GM12878 (cell line): Measurements from ENCODE around the gene ZNRF3.

Experiments
- CEBPB ChIP-seq, 2 experiments: fragments of 150-350 bp in 1 of 2; IDR thresholded peaks; 2 replicates each; pipeline ENCODE4 v1.6.1; 2012 to 2014; ENCODE audit warnings: low read depth in 2 of 2, low read length in 2 of 2, borderline replicate concordance in 1 of 2, inconsistent platforms in 1 of 2
- CHD2 ChIP-seq: IDR thresholded peaks from 2 replicates; pipeline ENCODE4 v1.6.1; 2011; ENCODE audit warnings: low read depth, low read length, improper control_type of control experiment, borderline replicate concordance
- EP300 ChIP-seq, 2 experiments: fragments of 150-350 bp in 1 of 2; IDR thresholded peaks; 2 replicates each; pipeline ENCODE4 v1.6.1; 2011 to 2012; ENCODE audit warnings: low read depth in 2 of 2, low read length in 2 of 2, borderline replicate concordance in 1 of 2, improper control_type of control experiment in 1 of 2, inconsistent platforms in 1 of 2; ENCODE audit not compliant: control insufficient read depth in 1 of 2
- FOXM1 ChIP-seq: IDR thresholded peaks from 2 replicates; pipeline ENCODE4 v1.6.1; 2012; ENCODE audit warnings: low read depth, mild to moderate bottlenecking, inconsistent platforms, low read length, moderate library complexity
- NFYA ChIP-seq: IDR thresholded peaks from 2 replicates; pipeline ENCODE4 v1.6.1; 2011; ENCODE audit warnings: low read depth, mild to moderate bottlenecking, low read length, improper control_type of control experiment, borderline replicate concordance
- NFYB ChIP-seq: IDR thresholded peaks from 2 replicates; pipeline ENCODE4 v1.6.1; 2011; ENCODE audit warnings: low read depth, mild to moderate bottlenecking, low read length, improper control_type of control experiment, moderate library complexity; ENCODE audit not compliant: insufficient read depth
- NR2C2 ChIP-seq: IDR thresholded peaks from 2 replicates; pipeline ENCODE4 v1.6.1; 2011; ENCODE audit warnings: borderline replicate concordance, low read depth; ENCODE audit not compliant: control insufficient read depth, insufficient read length
- PBX3 ChIP-seq: IDR thresholded peaks from 2 replicates; pipeline ENCODE4 v1.6.1; 2011; ENCODE audit warnings: mild to moderate bottlenecking, low read depth, low read length, moderate library complexity; ENCODE audit not compliant: insufficient replicate concordance
- POLR2A ChIP-seq: IDR thresholded peaks from 2 replicates; pipeline ENCODE4 v1.6.1; 2011; ENCODE audit warnings: low read depth, mild to moderate bottlenecking, low read length
- RFX5 ChIP-seq: IDR thresholded peaks from 2 replicates; pipeline ENCODE4 v1.6.1; 2011; ENCODE audit warnings: low read depth, low read length, improper control_type of control experiment
- SIN3A ChIP-seq: IDR thresholded peaks from 2 replicates; pipeline ENCODE4 v1.6.1; 2012; ENCODE audit warnings: low read depth, low read length, improper control_type of control experiment
- SMAD1 ChIP-seq: fragments of 450-650 bp; IDR thresholded peaks from 2 replicates; pipeline ENCODE4 v1.6.1; 2018; ENCODE audit warnings: mild to moderate bottlenecking, low read depth; ENCODE audit not compliant: partially characterized antibody
- ZNF384 ChIP-seq: IDR thresholded peaks from 2 replicates; pipeline ENCODE4 v1.6.1; 2012; ENCODE audit warnings: low read depth, mild to moderate bottlenecking, low read length, improper control_type of control experiment, borderline replicate concordance
- TF ChIP-seq, protein P1 (sequence below): fragments of 450-650 bp; formaldehyde crosslinking; IDR thresholded peaks from 2 replicates; pipeline ENCODE4 v1.4.0; 2020; ENCODE audit warnings: mild to moderate bottlenecking, moderate library complexity

GRCh38 chr22:29022101-29022817 is 138.9 kb downstream of the ZNRF3 start:
- no peak for TF ChIP-seq CHD2
- no peak for TF ChIP-seq POLR2A
- TF ChIP-seq ZNF384, result no peak
- TF ChIP-seq NR2C2, result no peak
- no peak for TF ChIP-seq PBX3
- TF ChIP-seq SIN3A, result no peak
- TF ChIP-seq FOXM1, result no peak
- TF ChIP-seq CEBPB (IDR thresholded peaks at IDR 0.05; ENCODE audit: borderline replicate concordance in 1 of 2, low read depth in 2 of 2, low read length in 2 of 2), result no peak
- TF ChIP-seq RFX5, result no peak
- TF ChIP-seq NFYB, result no peak
- TF ChIP-seq, protein P1, sequence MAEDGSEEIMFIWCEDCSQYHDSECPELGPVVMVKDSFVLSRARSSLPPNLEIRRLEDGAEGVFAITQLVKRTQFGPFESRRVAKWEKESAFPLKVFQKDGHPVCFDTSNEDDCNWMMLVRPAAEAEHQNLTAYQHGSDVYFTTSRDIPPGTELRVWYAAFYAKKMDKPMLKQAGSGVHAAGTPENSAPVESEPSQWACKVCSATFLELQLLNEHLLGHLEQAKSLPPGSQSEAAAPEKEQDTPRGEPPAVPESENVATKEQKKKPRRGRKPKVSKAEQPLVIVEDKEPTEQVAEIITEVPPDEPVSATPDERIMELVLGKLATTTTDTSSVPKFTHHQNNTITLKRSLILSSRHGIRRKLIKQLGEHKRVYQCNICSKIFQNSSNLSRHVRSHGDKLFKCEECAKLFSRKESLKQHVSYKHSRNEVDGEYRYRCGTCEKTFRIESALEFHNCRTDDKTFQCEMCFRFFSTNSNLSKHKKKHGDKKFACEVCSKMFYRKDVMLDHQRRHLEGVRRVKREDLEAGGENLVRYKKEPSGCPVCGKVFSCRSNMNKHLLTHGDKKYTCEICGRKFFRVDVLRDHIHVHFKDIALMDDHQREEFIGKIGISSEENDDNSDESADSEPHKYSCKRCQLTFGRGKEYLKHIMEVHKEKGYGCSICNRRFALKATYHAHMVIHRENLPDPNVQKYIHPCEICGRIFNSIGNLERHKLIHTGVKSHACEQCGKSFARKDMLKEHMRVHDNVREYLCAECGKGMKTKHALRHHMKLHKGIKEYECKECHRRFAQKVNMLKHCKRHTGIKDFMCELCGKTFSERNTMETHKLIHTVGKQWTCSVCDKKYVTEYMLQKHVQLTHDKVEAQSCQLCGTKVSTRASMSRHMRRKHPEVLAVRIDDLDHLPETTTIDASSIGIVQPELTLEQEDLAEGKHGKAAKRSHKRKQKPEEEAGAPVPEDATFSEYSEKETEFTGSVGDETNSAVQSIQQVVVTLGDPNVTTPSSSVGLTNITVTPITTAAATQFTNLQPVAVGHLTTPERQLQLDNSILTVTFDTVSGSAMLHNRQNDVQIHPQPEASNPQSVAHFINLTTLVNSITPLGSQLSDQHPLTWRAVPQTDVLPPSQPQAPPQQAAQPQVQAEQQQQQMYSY (CRISPR knock-in tag), result no peak
- TF ChIP-seq NFYA, result no peak
- TF ChIP-seq SMAD1, result no peak
- no peak for TF ChIP-seq EP300 (IDR thresholded peaks at IDR 0.05; ENCODE audit: borderline replicate concordance in 1 of 2, control insufficient read depth in 1 of 2, low read depth in 2 of 2, low read length in 2 of 2)
